Osteoblast (primary cell): ENCODE measurements around the gene MPRIP. TPM values are rescaled to one million over a fixed set of nuclear protein-coding genes. Genes with fewer than 3 reads are reported as not detected.

Source experiments
- DNase-seq: peaks from one replicate; pipeline ENCODE4 v3.0.0; 2011; ENCODE audit warnings: low spot score, mixed read lengths; ENCODE audit not compliant: insufficient read length; ENCODE audit errors: missing footprints
- H2AFZ ChIP-seq: 2 replicates; pipeline ENCODE4 v1.6.0; 2011; ENCODE audit warnings: mild to moderate bottlenecking, low read length
- H3K27ac ChIP-seq: 2 replicates; pipeline ENCODE4 v1.5.1; 2011; ENCODE audit warnings: mild to moderate bottlenecking, low read depth, low read length, moderate library complexity
- H3K27me3 ChIP-seq: 2 replicates; pipeline ENCODE4 v1.6.0; 2012; ENCODE audit warnings: mild to moderate bottlenecking, control low read depth, inconsistent platforms, low read length, moderate library complexity; ENCODE audit not compliant: insufficient read depth
- H3K36me3 ChIP-seq: 2 replicates; pipeline ENCODE4 v1.5.1; 2011; ENCODE audit warnings: mild to moderate bottlenecking, low read length, control low read depth, moderate library complexity; ENCODE audit not compliant: insufficient read depth
- H3K4me1 ChIP-seq: 2 replicates; pipeline ENCODE4 v1.5.1; 2011; ENCODE audit warnings: mild to moderate bottlenecking, low read length, control low read depth, moderate library complexity; ENCODE audit not compliant: insufficient read depth
- H3K4me2 ChIP-seq: 2 replicates; pipeline ENCODE4 v1.6.0; 2011; ENCODE audit warnings: mild to moderate bottlenecking, low read length; ENCODE audit not compliant: insufficient read depth
- H3K4me3 ChIP-seq: fragments of 200-600 bp; sonication (generic); 3 replicates; pipeline ENCODE4 v1.5.1; 2012; ENCODE audit warnings: mild to moderate bottlenecking, low read length, inconsistent platforms; ENCODE audit not compliant: insufficient read depth
- H3K79me2 ChIP-seq: 2 replicates; pipeline ENCODE4 v1.6.0; 2012; ENCODE audit warnings: mild to moderate bottlenecking, low read length, control low read depth, inconsistent platforms; ENCODE audit not compliant: insufficient read depth
- H3K9me3 ChIP-seq: 2 replicates; pipeline ENCODE4 v1.5.1; 2011; ENCODE audit warnings: low read depth, low read length, control low read depth
- H4K20me1 ChIP-seq: 2 replicates; pipeline ENCODE4 v1.6.0; 2012; ENCODE audit warnings: mild to moderate bottlenecking, low read length, control low read depth; ENCODE audit not compliant: insufficient read depth
- total RNA-seq: library from RNA; depleted of rRNA; stranded (reverse); fragments of >200 nt; gene quantifications from 2 replicates; pipeline ENCODE4 v1.2.3, GENCODE V29; 2012
- TF ChIP-seq, protein P1 (sequence below): IDR thresholded peaks from 2 replicates; pipeline ENCODE4 v1.5.1; 2011; ENCODE audit warnings: mild to moderate bottlenecking, low read depth, low read length, moderate library complexity; ENCODE audit errors: extremely low read depth

MPRIP gene
- total RNA-seq, 1 donor: 149 TPM

- peaks cover 26% of the 10 kb centered on the region for H3K4me1 ChIP-seq
- no peak overlapping the region for H3K4me3 ChIP-seq
- no peak overlapping the region for H2AFZ ChIP-seq
- peaks cover 99% of the 10 kb centered on the region for H3K79me2 ChIP-seq
- H3K36me3 ChIP-seq: peaks cover 14% of the 10 kb centered on the region
- no peak overlapping the region for H3K27ac ChIP-seq
- H3K27me3 ChIP-seq: no peaks in the 10 kb centered on the region
- no peaks in the 10 kb centered on the region for H3K9me3 ChIP-seq
- H4K20me1 ChIP-seq: peaks cover 99% of the 10 kb centered on the region
- peak; percentile 48 for DNase-seq
- H3K4me2 ChIP-seq: no peak overlapping the region
- TF ChIP-seq, protein P1, sequence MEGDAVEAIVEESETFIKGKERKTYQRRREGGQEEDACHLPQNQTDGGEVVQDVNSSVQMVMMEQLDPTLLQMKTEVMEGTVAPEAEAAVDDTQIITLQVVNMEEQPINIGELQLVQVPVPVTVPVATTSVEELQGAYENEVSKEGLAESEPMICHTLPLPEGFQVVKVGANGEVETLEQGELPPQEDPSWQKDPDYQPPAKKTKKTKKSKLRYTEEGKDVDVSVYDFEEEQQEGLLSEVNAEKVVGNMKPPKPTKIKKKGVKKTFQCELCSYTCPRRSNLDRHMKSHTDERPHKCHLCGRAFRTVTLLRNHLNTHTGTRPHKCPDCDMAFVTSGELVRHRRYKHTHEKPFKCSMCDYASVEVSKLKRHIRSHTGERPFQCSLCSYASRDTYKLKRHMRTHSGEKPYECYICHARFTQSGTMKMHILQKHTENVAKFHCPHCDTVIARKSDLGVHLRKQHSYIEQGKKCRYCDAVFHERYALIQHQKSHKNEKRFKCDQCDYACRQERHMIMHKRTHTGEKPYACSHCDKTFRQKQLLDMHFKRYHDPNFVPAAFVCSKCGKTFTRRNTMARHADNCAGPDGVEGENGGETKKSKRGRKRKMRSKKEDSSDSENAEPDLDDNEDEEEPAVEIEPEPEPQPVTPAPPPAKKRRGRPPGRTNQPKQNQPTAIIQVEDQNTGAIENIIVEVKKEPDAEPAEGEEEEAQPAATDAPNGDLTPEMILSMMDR: no peak
These were observed 67.0 kb downstream of the MPRIP start for GRCh38 chr17:17109256-17109655.

DNA sequence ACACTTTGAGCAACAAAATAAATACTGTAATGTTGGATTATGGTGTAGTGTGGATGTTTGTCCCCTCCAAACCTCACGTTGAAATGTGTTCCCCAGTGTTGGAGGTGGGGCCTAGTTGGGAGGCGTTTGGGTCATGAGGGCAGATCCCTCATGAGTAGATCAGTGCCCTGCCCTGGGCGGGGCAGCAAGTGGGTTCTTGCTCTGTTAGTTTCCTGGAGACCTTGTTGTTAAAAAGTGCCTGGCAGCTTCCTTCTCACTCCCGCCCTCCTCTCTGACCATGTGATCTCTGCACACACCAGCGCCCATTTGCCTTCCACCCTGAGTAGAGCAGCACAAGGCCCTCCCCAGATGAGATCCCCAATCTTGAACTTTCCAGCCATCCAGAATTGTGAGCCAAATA is 67.7 kb downstream of the MPRIP start:
- Histone ChIP-seq H3K27ac (no peak overlapping the region), H2AFZ (no peak overlapping the region), H3K4me3 (no peak overlapping the region), H3K79me2 (peaks cover 99% of the 10 kb centered on the region), H3K4me2 (no peak overlapping the region), H3K36me3 (peaks cover 10% of the 10 kb centered on the region), H3K4me1 (peaks cover 32% of the 10 kb centered on the region), H3K27me3 (no peaks in the 10 kb centered on the region), H3K9me3 (no peaks in the 10 kb centered on the region), H4K20me1 (peaks cover 99% of the 10 kb centered on the region)
- DNase-seq: no peak
- TF ChIP-seq, protein P1: no peak

DNA sequence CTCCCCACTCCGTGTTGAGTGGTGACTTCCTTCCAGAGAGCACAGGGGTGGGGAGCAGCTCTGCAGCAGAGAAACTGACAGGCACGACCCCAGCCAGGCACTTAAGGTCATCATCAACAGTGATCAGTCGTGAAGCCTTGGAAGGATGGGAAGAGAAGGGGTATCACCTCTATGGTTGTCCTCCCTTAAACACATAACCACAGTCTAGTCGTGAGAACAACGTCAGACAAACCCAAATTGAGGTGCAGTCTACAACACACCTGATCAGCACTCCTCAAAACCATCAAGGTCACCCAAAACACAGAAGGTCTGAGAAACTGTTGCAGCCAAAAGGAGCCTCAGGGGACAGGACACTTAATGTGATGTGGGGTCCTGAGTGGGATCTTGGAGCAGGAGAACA is 68.3 kb downstream of the MPRIP start:
- Histone ChIP-seq H3K27ac (no peak overlapping the region), H4K20me1 (peaks cover 99% of the 10 kb centered on the region), H3K4me3 (no peak overlapping the region), H3K27me3 (no peaks in the 10 kb centered on the region), H3K9me3 (no peaks in the 10 kb centered on the region), H3K4me1 (peaks cover 35% of the 10 kb centered on the region), H3K79me2 (peaks cover 99% of the 10 kb centered on the region), H3K4me2 (no peak overlapping the region), H2AFZ (no peak overlapping the region), H3K36me3 (peaks cover 10% of the 10 kb centered on the region)
- TF ChIP-seq, protein P1: no peak
- peak; percentile 51 for DNase-seq

GRCh38 chr17:17111401-17112393 is 69.4 kb downstream of the MPRIP start:
- peaks cover 98% of the 10 kb centered on the region for H3K79me2 ChIP-seq
- H2AFZ ChIP-seq: no peak overlapping the region
- H3K27me3 ChIP-seq: no peaks in the 10 kb centered on the region
- H4K20me1 ChIP-seq: peaks cover 98% of the 10 kb centered on the region
- peak; percentile 49 for DNase-seq
- H3K4me2 ChIP-seq: no peak overlapping the region
- H3K9me3 ChIP-seq: no peaks in the 10 kb centered on the region
- peaks cover 10% of the 10 kb centered on the region for H3K36me3 ChIP-seq
- H3K4me1 ChIP-seq: peaks cover 29% of the 10 kb centered on the region
- H3K4me3 ChIP-seq: no peak overlapping the region
- no peak overlapping the region for H3K27ac ChIP-seq
- TF ChIP-seq, protein P1: no peak
